ENCODE data around the gene RFC2. TPM values are rescaled to one million over a fixed set of nuclear protein-coding genes. Genes with fewer than 3 reads are reported as not detected.

The RFC2 gene
- total RNA-seq, 1 experiment from 2014 or later: 73.6 TPM

DNA sequence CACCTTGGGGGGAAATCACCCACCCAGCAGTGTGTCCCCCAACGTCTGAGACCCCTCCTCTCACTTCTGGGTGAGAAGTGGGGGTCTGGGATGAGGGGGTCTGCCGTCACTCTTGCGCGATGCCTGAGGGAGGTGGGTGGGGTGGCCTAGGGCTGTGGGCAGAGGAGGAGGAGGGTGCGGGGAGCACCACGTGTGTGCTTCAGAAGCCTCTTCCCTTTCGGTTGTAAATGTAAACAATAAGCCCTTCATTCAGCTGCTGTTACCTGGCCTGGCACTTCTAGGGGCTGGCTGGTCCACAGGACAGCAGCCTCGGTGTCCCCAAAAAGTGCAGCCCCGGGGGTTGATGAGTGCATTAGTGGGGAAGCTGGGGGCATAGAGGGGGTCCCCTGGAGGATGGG, 36.4 kb upstream of the RFC2 start:
- H3K23me2 ChIP-seq (ENCODE audit: insufficient read length, low read depth, low read length, poor library complexity, severe bottlenecking): peaks cover 12% of the 10 kb centered on the region
- H2AFZ ChIP-seq (ENCODE audit: low read length): no peak overlapping the region
- H3K14ac ChIP-seq (ENCODE audit: insufficient read depth, low read length): no peak overlapping the region
- no peak overlapping the region for H2BK5ac ChIP-seq (ENCODE audit: insufficient read length, low read length)
- H3K9me3 Mint-ChIP-seq: no peaks in the 10 kb centered on the region
- peaks cover 36% of the 10 kb centered on the region for H3K27me3 Mint-ChIP-seq (ENCODE audit: low read depth)
- no peak overlapping the region for H2BK15ac ChIP-seq (ENCODE audit: low read depth, low read length)
- peaks cover 7% of the 10 kb centered on the region; the same call in 1 of the 2 replicates for H3K4me1 ChIP-seq (ENCODE audit: insufficient read depth, low read length)
- H3K4me3 Mint-ChIP-seq: peak overlapping the region; percentile 67 to 76
- H3K36me3 Mint-ChIP-seq (ENCODE audit: insufficient read depth in 1 of 3, low read depth in 3 of 3): peaks cover 0 to 6% (median 4%) of the 10 kb centered on the region in 3 experiments; a peak in 3 of 7 replicates
- no peak overlapping the region for H4K8ac ChIP-seq (replicated peaks; ENCODE audit: insufficient read length, low read depth, low read length)
- H3K4ac ChIP-seq (ENCODE audit: low read depth, low read length): no peak overlapping the region
- no peak overlapping the region for H2AK5ac ChIP-seq (ENCODE audit: insufficient read length, low read length)
- H2BK120ac ChIP-seq (ENCODE audit: low read depth, low read length, poor library complexity, severe bottlenecking): no peak overlapping the region
- peaks cover 4% of the 10 kb centered on the region for H3K79me1 ChIP-seq (ENCODE audit: insufficient read depth, low read depth, low read length, poor library complexity, severe bottlenecking)
- no peak overlapping the region; a peak in 1 of 7 replicates for H3K27ac Mint-ChIP-seq
- peaks cover 23% of the 10 kb centered on the region; the same call in 1 of the 2 replicates for H3K79me2 ChIP-seq (ENCODE audit: insufficient read depth, low read length)
- no peaks in the 10 kb centered on the region for H3K27me3 ChIP-seq (ENCODE audit: insufficient read depth, low read length)
- no peak overlapping the region for H3K18ac ChIP-seq (ENCODE audit: insufficient read length, low read depth, low read length)
- H2BK12ac ChIP-seq (ENCODE audit: insufficient read length, low read depth, low read length): no peak overlapping the region
- H4K20me1 ChIP-seq (ENCODE audit: control insufficient read depth, insufficient read depth, insufficient read length): no peaks in the 10 kb centered on the region
- no peak overlapping the region for H3K23ac ChIP-seq (ENCODE audit: insufficient read length, low read depth, low read length)
- no peak overlapping the region for H4K5ac ChIP-seq (ENCODE audit: insufficient read length, low read depth, low read length)
- H3T11ph ChIP-seq (ENCODE audit: low read length): no peak overlapping the region
- no peak overlapping the region for H3K56ac ChIP-seq (ENCODE audit: insufficient read length, low read depth, low read length)
- WGBS (ENCODE audit: extremely low coverage, insufficient read length, low lambda C conversion rate): no CpG with 5 or more reads among the region's 9 CpGs
- no peak overlapping the region for H3K9ac ChIP-seq (ENCODE audit: extremely low read depth, insufficient read length, low read length)
- H3K4me1 Mint-ChIP-seq: peaks cover 43 to 49% of the 10 kb centered on the region in 2 experiments
- peak overlapping the region; percentile 74 for H3K4me2 ChIP-seq (ENCODE audit: insufficient read depth, insufficient read length, low read length)
- DNase-seq: no peak
- H3K27ac ChIP-seq (ENCODE audit: insufficient read length, low read depth, low read length): no peak overlapping the region
- H4K91ac ChIP-seq (ENCODE audit: insufficient read length, low read depth, low read length): no peak overlapping the region
- TF ChIP-seq, protein P1, sequence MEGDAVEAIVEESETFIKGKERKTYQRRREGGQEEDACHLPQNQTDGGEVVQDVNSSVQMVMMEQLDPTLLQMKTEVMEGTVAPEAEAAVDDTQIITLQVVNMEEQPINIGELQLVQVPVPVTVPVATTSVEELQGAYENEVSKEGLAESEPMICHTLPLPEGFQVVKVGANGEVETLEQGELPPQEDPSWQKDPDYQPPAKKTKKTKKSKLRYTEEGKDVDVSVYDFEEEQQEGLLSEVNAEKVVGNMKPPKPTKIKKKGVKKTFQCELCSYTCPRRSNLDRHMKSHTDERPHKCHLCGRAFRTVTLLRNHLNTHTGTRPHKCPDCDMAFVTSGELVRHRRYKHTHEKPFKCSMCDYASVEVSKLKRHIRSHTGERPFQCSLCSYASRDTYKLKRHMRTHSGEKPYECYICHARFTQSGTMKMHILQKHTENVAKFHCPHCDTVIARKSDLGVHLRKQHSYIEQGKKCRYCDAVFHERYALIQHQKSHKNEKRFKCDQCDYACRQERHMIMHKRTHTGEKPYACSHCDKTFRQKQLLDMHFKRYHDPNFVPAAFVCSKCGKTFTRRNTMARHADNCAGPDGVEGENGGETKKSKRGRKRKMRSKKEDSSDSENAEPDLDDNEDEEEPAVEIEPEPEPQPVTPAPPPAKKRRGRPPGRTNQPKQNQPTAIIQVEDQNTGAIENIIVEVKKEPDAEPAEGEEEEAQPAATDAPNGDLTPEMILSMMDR (conservative IDR thresholded peaks at IDR 0.05): no peak
- H3K9me3 ChIP-seq (ENCODE audit: control insufficient read depth, low read depth, low read length): no peaks in the 10 kb centered on the region
- no peak overlapping the region for H2BK20ac ChIP-seq (ENCODE audit: low read depth, low read length, poor library complexity, severe bottlenecking)

Measured in H9 (cell line).